ENCODE measurements around the gene CD3E.

CD3E gene

DNA sequence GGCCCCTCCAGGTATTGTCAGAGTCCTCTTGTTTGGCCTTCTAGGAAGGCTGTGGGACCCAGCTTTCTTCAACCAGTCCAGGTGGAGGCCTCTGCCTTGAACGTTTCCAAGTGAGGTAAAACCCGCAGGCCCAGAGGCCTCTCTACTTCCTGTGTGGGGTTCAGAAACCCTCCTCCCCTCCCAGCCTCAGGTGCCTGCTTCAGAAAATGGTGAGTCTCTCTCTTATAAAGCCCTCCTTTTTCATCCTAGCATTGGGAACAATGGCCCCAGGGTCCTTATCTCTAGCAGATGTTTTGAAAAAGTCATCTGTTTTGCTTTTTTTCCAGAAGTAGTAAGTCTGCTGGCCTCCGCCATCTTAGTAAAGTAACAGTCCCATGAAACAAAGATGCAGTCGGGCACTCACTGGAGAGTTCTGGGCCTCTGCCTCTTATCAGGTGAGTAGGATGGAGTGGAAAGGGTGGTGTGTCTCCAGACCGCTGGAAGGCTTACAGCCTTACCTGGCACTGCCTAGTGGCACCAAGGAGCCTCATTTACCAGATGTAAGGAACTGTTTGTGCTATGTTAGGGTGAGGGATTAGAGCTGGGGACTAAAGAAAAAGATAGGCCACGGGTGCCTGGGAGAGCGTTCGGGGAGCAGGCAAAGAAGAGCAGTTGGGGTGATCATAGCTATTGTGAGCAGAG is at the start of gene CD3E:
Gene CD3E (plus strand): TSS at position 163 of the 681 bp plus-strand sequence. CDS start 223 bp downstream, at position 386.
- no peak for TF ChIP-seq GATA2 (IDR thresholded peaks at IDR 0.05; ENCODE audit: low read depth, low read length)
- no peak for TF ChIP-seq GATA3 (IDR thresholded peaks at IDR 0.05; ENCODE audit: low read depth, low read length)

DNA sequence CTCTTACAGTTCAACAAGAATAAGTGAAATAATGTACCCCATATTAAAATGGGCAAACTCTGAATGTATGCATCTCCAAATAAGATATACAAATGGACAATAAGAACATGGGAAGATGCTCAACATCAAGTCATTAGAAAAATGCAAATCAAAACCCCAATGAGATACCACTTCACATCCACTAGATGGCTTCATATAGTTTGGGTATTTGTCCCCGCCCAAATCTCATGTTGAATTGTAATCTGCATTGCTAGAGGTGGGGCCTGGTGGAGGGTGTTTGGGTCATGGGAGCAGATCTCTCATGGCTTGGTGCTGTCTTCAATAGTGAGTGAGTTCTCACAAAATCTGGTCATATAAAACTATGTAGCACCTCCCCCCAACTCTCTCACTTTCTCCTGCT is 46.1 kb upstream of the CD3E start:
- TF ChIP-seq GATA3 (IDR thresholded peaks at IDR 0.05; ENCODE audit: low read depth, low read length) (no peak), GATA2 (IDR thresholded peaks at IDR 0.05; ENCODE audit: low read depth, low read length) (no peak)

DNA sequence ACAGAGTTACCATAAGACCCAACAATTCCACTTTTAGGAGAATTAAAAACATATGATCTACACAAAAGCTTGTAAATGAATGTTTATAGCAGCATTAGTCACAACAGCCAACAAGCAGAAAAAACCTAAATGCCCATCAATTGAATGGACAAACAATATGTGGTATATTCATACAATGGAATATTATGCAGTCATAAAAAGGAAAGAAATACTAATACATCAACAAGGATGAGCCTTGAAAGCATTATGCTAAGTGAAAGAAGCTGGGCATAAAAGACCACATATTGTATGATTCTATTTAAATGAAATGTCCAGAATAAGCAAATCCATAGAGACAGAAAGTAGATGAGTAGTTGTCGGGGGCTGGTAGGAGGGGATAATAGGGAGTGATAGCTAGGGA is 45.4 kb upstream of the CD3E start:
- TF ChIP-seq GATA3 (IDR thresholded peaks at IDR 0.05; ENCODE audit: low read depth, low read length): no peak
- no peak for TF ChIP-seq GATA2 (IDR thresholded peaks at IDR 0.05; ENCODE audit: low read depth, low read length)

DNA sequence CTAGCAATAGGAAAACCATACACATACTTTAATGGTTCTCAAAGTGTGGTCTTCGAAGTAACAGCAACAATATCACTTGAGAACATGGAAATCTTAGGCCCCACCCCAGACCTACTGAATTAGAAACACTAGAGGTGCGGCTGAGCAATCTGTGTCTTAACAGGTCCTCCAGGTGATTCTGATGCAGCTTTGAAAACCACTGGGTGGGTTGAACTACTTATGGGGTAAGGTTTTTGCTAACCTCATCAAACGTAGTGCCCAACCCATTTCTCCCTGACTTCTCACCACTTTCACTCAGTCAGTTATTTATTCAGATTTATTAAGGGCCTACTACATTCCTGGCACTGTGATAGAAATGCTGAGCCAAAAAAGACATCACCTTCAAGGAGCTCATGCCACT is 44.2 kb upstream of the CD3E start:
- TF ChIP-seq GATA3 (IDR thresholded peaks at IDR 0.05; ENCODE audit: low read depth, low read length): no peak
- no peak for TF ChIP-seq GATA2 (IDR thresholded peaks at IDR 0.05; ENCODE audit: low read depth, low read length)

DNA sequence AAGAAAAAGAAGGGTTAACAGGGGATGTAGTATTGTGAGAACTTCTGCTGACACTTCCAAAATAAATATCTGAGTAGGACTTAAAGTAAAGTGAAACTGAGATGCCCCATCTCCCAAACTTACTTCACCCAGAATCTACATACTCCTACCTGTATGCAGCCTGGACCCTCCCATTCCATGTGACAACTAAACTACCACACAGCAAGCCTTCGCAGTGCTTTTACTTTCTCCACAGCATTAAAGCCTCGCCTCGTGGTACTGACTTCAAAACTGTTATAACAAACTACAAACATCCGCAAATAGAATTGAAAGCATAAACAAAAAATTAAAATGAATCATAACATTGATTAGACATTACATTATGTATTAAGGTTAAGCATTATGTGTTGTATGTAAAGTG is 41.4 kb upstream of the CD3E start:
- TF ChIP-seq GATA3 (IDR thresholded peaks at IDR 0.05; ENCODE audit: low read depth, low read length) (no peak), GATA2 (IDR thresholded peaks at IDR 0.05; ENCODE audit: low read depth, low read length) (no peak)

DNA sequence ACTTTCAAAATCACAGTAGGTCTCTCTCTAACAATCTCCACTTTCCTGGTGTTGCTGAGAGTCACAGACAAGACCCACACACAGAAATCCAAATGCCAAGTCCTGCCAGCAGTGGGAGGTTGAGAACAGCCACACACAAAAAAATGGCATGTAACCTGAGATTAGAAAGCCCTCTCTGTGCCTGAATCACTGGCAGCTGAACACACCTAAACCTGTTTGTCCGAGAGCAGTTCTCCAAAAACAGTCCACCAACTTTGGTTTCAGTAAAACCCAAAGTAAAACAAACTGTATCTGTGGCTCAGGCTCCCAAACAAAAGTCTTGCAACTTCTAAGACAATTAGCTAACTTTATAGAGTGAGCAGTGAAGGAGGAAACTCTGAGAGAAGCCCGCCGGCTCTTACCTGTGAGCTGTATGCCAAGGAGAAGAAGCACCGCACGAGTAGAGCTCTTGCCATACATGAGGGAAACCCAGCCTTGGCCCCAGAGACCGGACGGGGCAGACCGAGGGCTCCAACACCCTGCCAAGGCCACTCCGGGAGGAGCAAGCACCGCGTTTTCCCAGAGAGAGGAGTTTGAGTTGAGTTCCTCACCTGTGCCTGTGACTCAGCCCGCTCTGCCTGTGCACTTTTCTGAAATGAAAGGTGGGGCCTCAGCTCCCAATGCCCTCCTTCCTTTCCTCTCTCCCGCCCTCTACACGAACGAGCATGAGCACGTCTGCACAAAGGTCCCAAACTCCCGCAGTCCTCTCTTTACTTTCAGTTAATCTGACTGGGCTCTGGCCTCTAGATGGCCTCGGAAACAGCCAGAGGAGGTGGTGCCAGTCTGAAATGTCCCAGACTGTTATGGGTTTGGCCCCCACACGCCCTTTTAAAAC is 40.6 kb upstream of the CD3E start, which contains the start of gene MPZL2:
Gene MPZL2 (minus strand): TSS at position 603 of the 874 bp plus-strand sequence. CDS start 144 bp downstream, at position 459.
- TF ChIP-seq GATA2 (IDR thresholded peaks at IDR 0.05; ENCODE audit: low read depth, low read length): no peak

DNA sequence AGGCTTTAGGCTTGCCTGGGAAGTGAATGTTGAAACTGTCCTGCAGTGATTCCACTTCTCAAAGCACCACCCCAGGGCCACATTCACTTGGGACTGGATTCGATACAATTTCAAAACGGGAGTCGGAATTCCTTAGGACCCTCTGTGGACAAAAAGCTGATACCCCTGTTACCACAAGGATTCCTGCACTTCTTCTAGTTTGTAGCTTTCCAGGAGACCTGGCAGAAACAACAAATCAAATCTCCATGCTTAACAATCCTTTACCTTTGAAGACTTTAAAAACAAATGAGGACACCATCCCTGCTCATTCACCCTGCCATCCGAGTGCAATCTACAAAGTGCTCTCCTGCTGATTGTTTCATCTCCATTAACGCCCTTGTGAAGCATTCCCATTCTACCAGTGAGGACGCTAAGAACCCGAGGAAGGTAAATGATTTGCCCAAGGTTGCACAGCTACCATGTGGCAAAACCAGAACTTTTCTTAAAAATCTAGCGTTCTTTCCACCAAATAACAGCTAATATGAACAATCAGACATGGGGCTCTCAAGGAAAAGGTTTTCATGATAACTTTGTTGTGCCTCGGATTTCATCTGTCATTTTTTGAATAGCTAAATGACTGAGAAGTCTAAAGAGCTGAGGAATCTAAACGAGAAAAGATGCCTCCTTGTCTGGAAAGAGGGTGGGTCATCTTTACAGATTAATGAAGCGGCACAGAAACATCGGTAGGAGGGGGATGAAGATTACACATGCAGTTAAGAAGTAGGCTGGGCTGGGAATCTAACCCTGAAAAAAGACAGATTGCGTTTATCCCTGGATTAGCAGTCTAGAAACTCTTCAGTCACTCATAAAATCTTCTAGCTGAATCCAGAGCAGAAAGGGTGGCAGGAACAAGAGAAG is 39.7 kb upstream of the CD3E start:
- no peak for TF ChIP-seq GATA2 (IDR thresholded peaks at IDR 0.05; ENCODE audit: low read depth, low read length)
- TF ChIP-seq GATA3 (IDR thresholded peaks at IDR 0.05; ENCODE audit: low read depth, low read length): no peak

DNA sequence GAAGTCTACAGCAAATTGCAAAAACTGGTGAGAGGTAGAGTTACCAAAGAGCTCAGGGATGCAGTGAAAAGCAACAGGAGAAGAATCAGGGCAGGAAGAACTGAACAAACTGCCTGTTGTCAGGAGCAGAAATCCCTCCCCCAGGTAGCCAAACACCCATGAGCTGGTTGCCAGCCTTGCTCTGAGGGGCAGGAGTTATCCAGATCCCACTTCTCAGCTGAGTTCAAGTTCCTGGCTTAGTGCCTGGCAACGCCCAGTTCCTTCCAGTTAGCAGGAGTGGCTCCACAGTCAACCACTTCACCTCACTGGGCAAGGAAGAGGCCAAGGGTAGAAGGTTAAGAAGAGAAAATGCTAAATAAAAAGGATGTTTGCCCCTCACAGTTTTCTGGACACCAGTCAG is 38.6 kb upstream of the CD3E start:
- no peak for TF ChIP-seq GATA2 (IDR thresholded peaks at IDR 0.05; ENCODE audit: low read depth, low read length)
- no peak for TF ChIP-seq GATA3 (IDR thresholded peaks at IDR 0.05; ENCODE audit: low read depth, low read length)

DNA sequence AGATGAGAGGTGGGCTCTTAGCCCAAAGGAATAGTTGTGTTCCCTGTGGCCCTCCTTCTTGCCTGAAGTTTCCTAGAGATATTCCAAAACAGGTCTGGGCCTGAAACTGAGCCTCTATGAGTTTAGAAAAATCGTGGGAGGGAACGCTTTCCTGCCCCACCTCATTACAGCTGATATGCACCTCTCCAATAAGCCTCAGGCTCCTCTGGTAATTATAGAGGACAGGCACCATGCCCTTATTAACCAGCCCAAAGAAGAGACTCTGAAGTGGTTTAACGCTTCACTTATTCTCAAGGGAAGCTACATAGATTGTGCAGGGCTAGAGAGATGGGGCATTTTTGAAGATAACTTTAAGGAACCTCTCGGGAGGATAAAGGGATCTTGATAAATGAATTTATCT is 37.0 kb upstream of the CD3E start:
- no peak for TF ChIP-seq GATA3 (IDR thresholded peaks at IDR 0.05; ENCODE audit: low read depth, low read length)
- TF ChIP-seq GATA2 (IDR thresholded peaks at IDR 0.05; ENCODE audit: low read depth, low read length): no peak

DNA sequence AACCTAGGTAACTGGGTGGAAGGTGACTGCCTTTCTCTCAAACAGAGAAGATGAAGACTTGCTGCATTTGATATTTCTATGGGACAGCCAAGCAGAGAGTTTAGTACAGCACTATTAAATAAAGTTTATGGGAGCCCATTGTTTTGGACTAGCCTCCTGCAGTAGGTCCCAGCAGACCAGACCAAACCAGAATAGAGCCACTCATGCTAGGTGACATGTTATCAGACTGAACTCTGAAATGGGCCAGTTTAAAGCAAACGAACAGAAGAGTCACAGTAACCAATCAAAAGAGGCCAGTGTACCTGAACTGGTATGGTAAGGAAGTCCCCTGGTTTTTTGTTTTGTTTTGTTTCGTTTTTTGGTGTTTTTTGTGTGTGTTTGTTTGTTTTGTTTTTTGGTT is 32.5 kb upstream of the CD3E start:
- TF ChIP-seq GATA3 (IDR thresholded peaks at IDR 0.05; ENCODE audit: low read depth, low read length) (no peak), GATA2 (IDR thresholded peaks at IDR 0.05; ENCODE audit: low read depth, low read length) (no peak)

DNA sequence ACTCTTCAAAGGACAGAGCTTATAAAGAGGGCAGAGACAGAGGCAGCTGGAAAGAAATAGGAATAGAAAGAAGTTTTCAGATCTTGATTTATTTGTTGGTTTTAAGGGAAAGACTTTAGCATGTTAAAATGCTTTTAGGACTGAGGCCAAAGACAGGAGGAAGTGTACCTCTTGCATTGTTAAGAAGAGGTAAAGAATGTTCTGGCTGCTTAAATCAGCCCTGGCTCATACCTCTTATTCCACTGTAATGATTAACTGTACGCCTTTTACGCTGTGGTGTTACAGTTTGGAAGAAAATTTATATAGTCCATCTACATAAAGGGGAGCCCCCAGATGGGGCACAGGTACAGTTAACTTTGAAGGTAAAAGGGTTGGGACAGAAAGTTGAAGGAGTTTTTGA is 30.3 kb upstream of the CD3E start:
- no peak for TF ChIP-seq GATA2 (IDR thresholded peaks at IDR 0.05; ENCODE audit: low read depth, low read length)
- no peak for TF ChIP-seq GATA3 (IDR thresholded peaks at IDR 0.05; ENCODE audit: low read depth, low read length)

DNA sequence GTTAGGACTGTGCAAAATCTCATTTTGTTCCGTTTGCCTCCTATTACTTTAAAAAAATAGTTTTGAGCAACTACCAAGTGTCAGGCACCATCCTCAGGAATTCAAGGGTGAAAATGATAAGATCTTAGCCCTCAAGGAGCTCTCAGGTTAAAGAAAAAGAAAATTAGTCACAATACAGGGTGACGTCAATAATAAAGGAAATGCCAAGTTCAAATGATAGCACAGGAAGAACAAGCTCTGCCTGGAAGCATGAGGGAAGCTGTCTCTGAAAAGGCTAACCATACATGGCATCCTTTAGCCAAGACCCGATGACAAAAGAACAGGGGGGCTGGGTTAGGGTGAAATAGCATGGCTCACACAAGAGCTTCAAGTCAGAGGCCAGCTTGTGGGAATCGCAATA is 29.4 kb upstream of the CD3E start:
- no peak for TF ChIP-seq GATA3 (IDR thresholded peaks at IDR 0.05; ENCODE audit: low read depth, low read length)
- TF ChIP-seq GATA2 (IDR thresholded peaks at IDR 0.05; ENCODE audit: low read depth, low read length): no peak

DNA sequence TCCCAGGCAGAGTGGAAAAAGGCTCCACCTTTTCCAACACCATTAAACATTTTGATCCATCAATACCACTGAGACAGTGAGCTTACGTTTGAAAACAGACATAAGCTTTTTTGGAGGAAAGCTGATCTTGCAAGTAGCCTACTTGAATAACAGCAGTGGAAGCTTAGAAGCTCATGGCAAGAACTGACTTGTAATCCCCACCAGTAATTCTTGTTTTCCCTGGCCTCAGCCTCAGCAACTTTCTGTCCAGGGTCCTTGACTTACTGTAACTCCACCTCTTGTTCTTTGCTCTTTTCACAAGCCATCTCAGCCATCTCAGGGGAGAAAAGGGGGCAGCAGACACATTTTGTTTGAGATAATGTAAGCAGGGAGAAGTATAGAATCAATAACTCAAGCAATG is 28.1 kb upstream of the CD3E start:
- TF ChIP-seq GATA2 (IDR thresholded peaks at IDR 0.05; ENCODE audit: low read depth, low read length) (no peak), GATA3 (IDR thresholded peaks at IDR 0.05; ENCODE audit: low read depth, low read length) (no peak)

DNA sequence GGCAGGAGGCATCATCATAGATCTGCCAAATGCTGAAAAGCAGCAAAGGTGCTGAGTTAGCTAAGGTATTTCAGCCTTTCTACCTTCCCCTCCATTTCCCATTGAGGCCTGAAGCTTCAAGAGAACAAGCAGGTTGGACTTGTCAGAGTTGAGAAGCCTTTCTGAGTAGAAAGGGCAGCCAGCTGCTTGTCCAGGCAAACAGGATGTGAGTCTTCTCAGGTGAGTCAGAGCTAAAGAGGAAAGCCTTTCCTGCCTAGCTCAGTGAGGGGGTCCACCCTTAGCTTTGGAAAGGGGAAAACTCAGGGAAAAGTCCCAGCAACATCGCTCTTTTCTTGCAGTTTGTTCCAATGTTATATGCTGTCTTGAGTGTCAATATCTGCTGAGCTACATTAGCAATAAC is 27.2 kb upstream of the CD3E start:
- TF ChIP-seq GATA2 (IDR thresholded peaks at IDR 0.05; ENCODE audit: low read depth, low read length) (no peak), GATA3 (IDR thresholded peaks at IDR 0.05; ENCODE audit: low read depth, low read length) (no peak)
